HepG2 (cell line): ENCODE data around the gene IFT22. TPM values are rescaled to one million over a fixed set of nuclear protein-coding genes. Genes with fewer than 3 reads are reported as not detected.

Experiments used
- KLF11 ChIP-seq: IDR thresholded peaks from 2 replicates; pipeline ENCODE4 v1.6.1; 2016; ENCODE audit warnings: missing compliant biosample characterization
- KMT2A ChIP-seq: sonication (generic); formaldehyde crosslinking; IDR thresholded peaks from 2 replicates; pipeline ENCODE4 v1.4.0; 2020; ENCODE audit warnings: missing genetic modification reagents
- LCORL ChIP-seq, 2 experiments: fragments of 450-650 bp in 1 of 2; sonication (generic) in 1 of 2; formaldehyde crosslinking in 1 of 2; IDR thresholded peaks; 2 replicates each; pipeline versions ENCODE4 v1.5.0 to v1.6.1; 2017 to 2020; ENCODE audit warnings: antibody characterized with exemption in 1 of 2, missing genetic modification reagents in 1 of 2
- PCBP2 ChIP-seq: fragments of 200-400 bp; formaldehyde crosslinking; optimal IDR thresholded peaks from 2 replicates; pipeline ENCODE3; 2018; ENCODE audit warnings: low read length, low read depth; ENCODE audit not compliant: poor library complexity, severe bottlenecking
- PHF8 ChIP-seq: sonication (generic); formaldehyde crosslinking; IDR thresholded peaks from 2 replicates; pipeline ENCODE4 v1.5.0; 2020; ENCODE audit warnings: missing genetic modification reagents
- RARA ChIP-seq: IDR thresholded peaks from 2 replicates; pipeline ENCODE4 v1.6.1; 2016; ENCODE audit warnings: missing genetic modification reagents, missing compliant biosample characterization
- SALL1 ChIP-seq: sonication (generic); formaldehyde crosslinking; IDR thresholded peaks from 2 replicates; pipeline ENCODE4 v1.8.0; 2022; ENCODE audit warnings: mild to moderate bottlenecking, missing genetic modification reagents
- TMF1 ChIP-seq: sonication (generic); formaldehyde crosslinking; IDR thresholded peaks from 2 replicates; pipeline ENCODE4 v1.8.1; 2022; ENCODE audit warnings: low read depth, missing genetic modification reagents
- TRIM24 ChIP-seq: sonication (generic); formaldehyde crosslinking; IDR thresholded peaks from 2 replicates; pipeline ENCODE4 v1.8.0; 2022; ENCODE audit warnings: mild to moderate bottlenecking, missing genetic modification reagents
- ZNF614 ChIP-seq: IDR thresholded peaks from 2 replicates; pipeline ENCODE4 v1.6.1; 2018; ENCODE audit warnings: missing biosample characterization, missing genetic modification reagents, inconsistent platforms, borderline replicate concordance
- ZNF768 ChIP-seq: sonication (generic); formaldehyde crosslinking; IDR thresholded peaks from 2 replicates; pipeline ENCODE4 v1.4.0; 2020; ENCODE audit warnings: missing genetic modification reagents
- ZNF879 ChIP-seq: sonication (generic); formaldehyde crosslinking; IDR thresholded peaks from 2 replicates; pipeline ENCODE4 v1.8.1; 2023; ENCODE audit warnings: missing genetic modification reagents
- polyA plus RNA-seq, 8 experiments: library from polyadenylated mRNA; depleted of rRNA in 3 of 8; stranded (reverse) in 7 of 8; unstranded in 1 of 8; fragments of >200 nt; fragmentation: Illumina TruSeq in 4 of 8; extraction: Trizol in 4 of 8; gene quantifications; 2 replicates each; pipeline versions ENCODE4 v1.2.1 to v1.2.3, GENCODE V29; 2011 to 2016; ENCODE audit warnings: low read depth in 4 of 8, missing spikeins in 1 of 8, mixed read lengths in 1 of 8; ENCODE audit not compliant: insufficient read depth in 1 of 8
- total RNA-seq, 5 experiments: library from RNA; depleted of rRNA; stranded (reverse); fragments of >200 nt; fragmentation: Illumina TruSeq; extraction: Trizol; gene quantifications; 2 replicates each; pipeline ENCODE4 v1.2.3, GENCODE V29; 2016; ENCODE audit warnings: low read depth in 1 of 5
- TF ChIP-seq, protein P1 (sequence below): sonication (generic); formaldehyde crosslinking; IDR thresholded peaks from 2 replicates; pipeline ENCODE4 v1.4.0; 2020; ENCODE audit warnings: mild to moderate bottlenecking, missing genetic modification reagents
- TF ChIP-seq, protein P2 (sequence below), 2 experiments: sonication (generic) in 1 of 2; formaldehyde crosslinking in 1 of 2; IDR thresholded peaks; 2 replicates each; pipeline versions ENCODE4 v1.4.0 to v1.6.1; 2018 to 2020; ENCODE audit warnings: missing genetic modification reagents in 2 of 2, borderline replicate concordance in 1 of 2, low read depth in 1 of 2, mild to moderate bottlenecking in 1 of 2, missing biosample characterization in 1 of 2
- TF ChIP-seq, protein P3 (sequence below): sonication (generic); formaldehyde crosslinking; IDR thresholded peaks from 2 replicates; pipeline ENCODE4 v1.8.0; 2022; ENCODE audit warnings: mild to moderate bottlenecking, missing genetic modification reagents; ENCODE audit not compliant: insufficient replicate concordance
- TF ChIP-seq, protein P4 (sequence below): sonication (generic); IDR thresholded peaks from 2 replicates; pipeline ENCODE4 v1.6.1; 2016; ENCODE audit warnings: low read depth, borderline replicate concordance

The IFT22 gene
- total and polyA plus RNA-seq, 2 of the 13 experiments (the other 11 are each of a cell fraction or from before 2014, with no cell fraction given), result 8.9 to 14.5 TPM

DNA sequence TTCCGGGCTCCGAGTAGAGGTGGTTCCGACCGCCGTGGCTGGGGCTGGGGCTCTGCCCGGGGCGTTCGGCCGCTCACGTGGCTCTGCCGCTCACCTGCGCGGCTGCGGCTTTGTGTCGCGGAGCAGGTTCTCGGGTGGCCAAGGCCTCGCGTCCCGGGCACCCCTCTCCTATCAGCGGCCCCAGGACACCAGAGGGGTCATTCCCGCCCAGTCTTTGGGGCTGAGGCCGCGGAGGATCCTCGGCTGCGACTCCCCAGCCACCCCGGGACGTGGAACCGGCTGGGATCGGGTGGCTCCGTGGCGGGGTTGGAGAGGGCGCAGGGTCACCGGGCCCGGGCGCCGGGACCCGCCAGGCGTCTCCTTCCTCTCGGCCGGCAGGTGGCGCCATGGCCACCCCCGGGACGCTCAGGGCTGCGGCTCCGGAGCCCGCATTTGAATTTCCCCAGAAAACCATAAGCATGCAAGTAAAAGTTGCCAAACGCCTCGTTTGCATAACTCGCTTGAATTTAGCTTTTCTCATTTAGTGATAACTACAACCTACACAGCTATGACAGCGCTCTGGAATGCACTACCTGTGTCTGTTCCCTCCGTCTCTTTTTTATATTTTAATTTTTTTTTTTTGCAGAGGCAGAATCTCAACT lies 42.2 kb upstream of the IFT22 start (continued):
- TF ChIP-seq, protein P1, sequence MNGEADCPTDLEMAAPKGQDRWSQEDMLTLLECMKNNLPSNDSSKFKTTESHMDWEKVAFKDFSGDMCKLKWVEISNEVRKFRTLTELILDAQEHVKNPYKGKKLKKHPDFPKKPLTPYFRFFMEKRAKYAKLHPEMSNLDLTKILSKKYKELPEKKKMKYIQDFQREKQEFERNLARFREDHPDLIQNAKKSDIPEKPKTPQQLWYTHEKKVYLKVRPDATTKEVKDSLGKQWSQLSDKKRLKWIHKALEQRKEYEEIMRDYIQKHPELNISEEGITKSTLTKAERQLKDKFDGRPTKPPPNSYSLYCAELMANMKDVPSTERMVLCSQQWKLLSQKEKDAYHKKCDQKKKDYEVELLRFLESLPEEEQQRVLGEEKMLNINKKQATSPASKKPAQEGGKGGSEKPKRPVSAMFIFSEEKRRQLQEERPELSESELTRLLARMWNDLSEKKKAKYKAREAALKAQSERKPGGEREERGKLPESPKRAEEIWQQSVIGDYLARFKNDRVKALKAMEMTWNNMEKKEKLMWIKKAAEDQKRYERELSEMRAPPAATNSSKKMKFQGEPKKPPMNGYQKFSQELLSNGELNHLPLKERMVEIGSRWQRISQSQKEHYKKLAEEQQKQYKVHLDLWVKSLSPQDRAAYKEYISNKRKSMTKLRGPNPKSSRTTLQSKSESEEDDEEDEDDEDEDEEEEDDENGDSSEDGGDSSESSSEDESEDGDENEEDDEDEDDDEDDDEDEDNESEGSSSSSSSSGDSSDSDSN (CRISPR knock-in tag), result peak; percentile 78
- no peak for TF ChIP-seq LCORL (IDR thresholded peaks at IDR 0.05)
- TF ChIP-seq LCORL (CRISPR knock-in tag; IDR thresholded peaks at IDR 0.05), result peak; percentile 72; the same call in 1 of the 2 replicates
- TF ChIP-seq, protein P2, sequence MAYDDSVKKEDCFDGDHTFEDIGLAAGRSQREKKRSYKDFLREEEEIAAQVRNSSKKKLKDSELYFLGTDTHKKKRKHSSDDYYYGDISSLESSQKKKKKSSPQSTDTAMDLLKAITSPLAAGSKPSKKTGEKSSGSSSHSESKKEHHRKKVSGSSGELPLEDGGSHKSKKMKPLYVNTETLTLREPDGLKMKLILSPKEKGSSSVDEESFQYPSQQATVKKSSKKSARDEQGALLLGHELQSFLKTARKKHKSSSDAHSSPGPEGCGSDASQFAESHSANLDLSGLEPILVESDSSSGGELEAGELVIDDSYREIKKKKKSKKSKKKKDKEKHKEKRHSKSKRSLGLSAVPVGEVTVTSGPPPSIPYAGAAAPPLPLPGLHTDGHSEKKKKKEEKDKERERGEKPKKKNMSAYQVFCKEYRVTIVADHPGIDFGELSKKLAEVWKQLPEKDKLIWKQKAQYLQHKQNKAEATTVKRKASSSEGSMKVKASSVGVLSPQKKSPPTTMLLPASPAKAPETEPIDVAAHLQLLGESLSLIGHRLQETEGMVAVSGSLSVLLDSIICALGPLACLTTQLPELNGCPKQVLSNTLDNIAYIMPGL (CRISPR knock-in tag; IDR thresholded peaks at IDR 0.05; ENCODE audit: borderline replicate concordance in 1 of 2, low read depth in 1 of 2), result peak; percentile 80 to 85
- TF ChIP-seq KMT2A (CRISPR knock-in tag), result 0 out of 2 replicates have a peak, but pooled peaks have one; percentile 18
- TF ChIP-seq TMF1 (CRISPR knock-in tag), result no peak
- no peak for TF ChIP-seq PCBP2
- TF ChIP-seq ZNF768 (CRISPR knock-in tag), result peak; percentile 28; the same call in 1 of the 2 replicates
- TF ChIP-seq, protein P3, sequence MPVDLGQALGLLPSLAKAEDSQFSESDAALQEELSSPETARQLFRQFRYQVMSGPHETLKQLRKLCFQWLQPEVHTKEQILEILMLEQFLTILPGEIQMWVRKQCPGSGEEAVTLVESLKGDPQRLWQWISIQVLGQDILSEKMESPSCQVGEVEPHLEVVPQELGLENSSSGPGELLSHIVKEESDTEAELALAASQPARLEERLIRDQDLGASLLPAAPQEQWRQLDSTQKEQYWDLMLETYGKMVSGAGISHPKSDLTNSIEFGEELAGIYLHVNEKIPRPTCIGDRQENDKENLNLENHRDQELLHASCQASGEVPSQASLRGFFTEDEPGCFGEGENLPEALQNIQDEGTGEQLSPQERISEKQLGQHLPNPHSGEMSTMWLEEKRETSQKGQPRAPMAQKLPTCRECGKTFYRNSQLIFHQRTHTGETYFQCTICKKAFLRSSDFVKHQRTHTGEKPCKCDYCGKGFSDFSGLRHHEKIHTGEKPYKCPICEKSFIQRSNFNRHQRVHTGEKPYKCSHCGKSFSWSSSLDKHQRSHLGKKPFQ (CRISPR knock-in tag), result no peak
- TF ChIP-seq TRIM24 (CRISPR knock-in tag), result no peak
- no peak for TF ChIP-seq KLF11 (CRISPR knock-in tag)
- TF ChIP-seq ZNF879 (CRISPR knock-in tag), result no peak
- 0 out of 2 replicates have a peak, but pooled peaks have one; percentile 14 for TF ChIP-seq RARA (CRISPR knock-in tag)
- TF ChIP-seq, protein P4, sequence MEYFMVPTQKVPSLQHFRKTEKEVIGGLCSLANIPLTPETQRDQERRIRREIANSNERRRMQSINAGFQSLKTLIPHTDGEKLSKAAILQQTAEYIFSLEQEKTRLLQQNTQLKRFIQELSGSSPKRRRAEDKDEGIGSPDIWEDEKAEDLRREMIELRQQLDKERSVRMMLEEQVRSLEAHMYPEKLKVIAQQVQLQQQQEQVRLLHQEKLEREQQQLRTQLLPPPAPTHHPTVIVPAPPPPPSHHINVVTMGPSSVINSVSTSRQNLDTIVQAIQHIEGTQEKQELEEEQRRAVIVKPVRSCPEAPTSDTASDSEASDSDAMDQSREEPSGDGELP, result 0 out of 2 replicates have a peak, but pooled peaks have one; percentile 21
- peak; percentile 48; the same call in 1 of the 2 replicates for TF ChIP-seq SALL1 (CRISPR knock-in tag)
- no peak for TF ChIP-seq ZNF614 (CRISPR knock-in tag)
- peak; percentile 75 for TF ChIP-seq PHF8 (CRISPR knock-in tag)
